NCI-H2227 treated with DMSO at 0.1 percent for 48 hours (cell line): ENCODE measurements around the gene ZNF775.

Source experiments
- DNase-seq: peaks from one replicate; lab custom pipeline; 2025; lab: John Stamatoyannopoulos, UW

The ZNF775 gene

GRCh38 chr7:150412518-150413488, 33.7 kb downstream of the ZNF775 start:
- no peak for DNase-seq

- no peak for DNase-seq
These were observed 34.5 kb downstream of the ZNF775 start for GRCh38 chr7:150413640-150414081.

GRCh38 chr7:150415161-150416153, 36.3 kb downstream of the ZNF775 start:
- no peak for DNase-seq

GRCh38 chr7:150417239-150417638, 38.1 kb downstream of the ZNF775 start:
- DNase-seq, result no peak

GRCh38 chr7:150417863-150418262, 38.7 kb downstream of the ZNF775 start:
- no peak for DNase-seq

- DNase-seq, result no peak
These were observed 41.1 kb downstream of the ZNF775 start for GRCh38 chr7:150420242-150420641.

- peak; percentile 44 for DNase-seq
These were observed 42.0 kb downstream of the ZNF775 start for GRCh38 chr7:150420987-150421674.

GRCh38 chr7:150421831-150422230, 42.7 kb downstream of the ZNF775 start:
- no peak for DNase-seq

GRCh38 chr7:150425670-150426069, 46.5 kb downstream of the ZNF775 start:
- no peak for DNase-seq

- peak; percentile 63 for DNase-seq
These were observed 49.7 kb downstream of the ZNF775 start for GRCh38 chr7:150428671-150429451.

- no peak for DNase-seq
These were observed 50.6 kb downstream of the ZNF775 start for GRCh38 chr7:150429699-150430098.

- DNase-seq, result no peak
These were observed 51.4 kb downstream of the ZNF775 start for GRCh38 chr7:150430465-150431085.

GRCh38 chr7:150431839-150432658, 52.9 kb downstream of the ZNF775 start:
- DNase-seq, result no peak

GRCh38 chr7:150432915-150433892, 54.1 kb downstream of the ZNF775 start:
- no peak for DNase-seq

GRCh38 chr7:150434240-150434639, 55.1 kb downstream of the ZNF775 start:
- DNase-seq, result no peak

- DNase-seq, result no peak
These were observed 55.9 kb downstream of the ZNF775 start for GRCh38 chr7:150435047-150435389.

GRCh38 chr7:150435390-150436073, 56.4 kb downstream of the ZNF775 start:
- DNase-seq, result no peak

GRCh38 chr7:150439967-150440366, 60.8 kb downstream of the ZNF775 start:
- no peak for DNase-seq
